DOHH2 (cell line): ENCODE results near the gene BEST2.
A peak's percentile ranks its signal among the peaks of the same experiment; 100 is the strongest.

Experiments used
- H3F3A ChIP-seq: fragments of 200-600 bp; sonication (generic), shearing (Covaris generic); 2 replicates; pipeline ENCODE4 v1.6.0; 2016; ENCODE audit warnings: antibody characterized with exemption, mild to moderate bottlenecking; ENCODE audit not compliant: control insufficient read depth, insufficient read depth
- H3K27ac ChIP-seq: fragments of 200-600 bp; sonication (generic); 2 replicates; pipeline ENCODE4 v1.5.1; 2014; ENCODE audit warnings: low read depth, mild to moderate bottlenecking, low read length, moderate library complexity
- H3K27me3 ChIP-seq: fragments of 200-600 bp; sonication (generic); 2 replicates; pipeline ENCODE4 v1.6.1; 2014; ENCODE audit warnings: mild to moderate bottlenecking, low read length, mixed read lengths; ENCODE audit not compliant: control insufficient read depth
- H3K36me3 ChIP-seq: fragments of 200-600 bp; sonication (generic); 2 replicates; pipeline ENCODE4 v1.6.1; 2014; ENCODE audit warnings: mild to moderate bottlenecking, low read length, moderate library complexity, mixed read lengths; ENCODE audit not compliant: control insufficient read depth
- H3K4me1 ChIP-seq: fragments of 200-600 bp; sonication (generic); 2 replicates; pipeline ENCODE4 v1.6.1; 2014; ENCODE audit warnings: mild to moderate bottlenecking, low read length, mixed read lengths; ENCODE audit not compliant: control insufficient read depth
- H3K4me2 ChIP-seq: fragments of 200-600 bp; sonication (generic); 2 replicates; pipeline ENCODE4 v1.6.0; 2014; ENCODE audit warnings: mild to moderate bottlenecking, low read length, moderate library complexity
- H3K4me3 ChIP-seq: fragments of 200-600 bp; sonication (generic); 2 replicates; pipeline ENCODE4 v1.5.1; 2014; ENCODE audit warnings: mild to moderate bottlenecking, low read length, mixed read lengths
- H3K79me2 ChIP-seq: fragments of 200-600 bp; sonication (generic); 2 replicates; pipeline ENCODE4 v1.6.1; 2014; ENCODE audit warnings: mild to moderate bottlenecking, low read length, mixed read lengths; ENCODE audit not compliant: control insufficient read depth
- H3K9me2 ChIP-seq: fragments of 200-600 bp; sonication (generic); replicated peaks from 2 replicates; pipeline ENCODE4 v1.6.1; 2014; ENCODE audit warnings: mild to moderate bottlenecking, low read length, mixed read lengths; ENCODE audit not compliant: control insufficient read depth
- H3K9me3 ChIP-seq: fragments of 200-600 bp; sonication (generic); 2 replicates; pipeline ENCODE4 v1.6.1; 2014; ENCODE audit warnings: antibody characterized with exemption, low read length, mixed read lengths; ENCODE audit not compliant: control insufficient read depth, insufficient read depth
- H4K20me1 ChIP-seq: fragments of 200-600 bp; sonication (generic); 2 replicates; pipeline ENCODE4 v1.6.0; 2014; ENCODE audit warnings: low read depth, mild to moderate bottlenecking, antibody characterized with exemption, low read length, moderate library complexity; ENCODE audit not compliant: control insufficient read depth, insufficient read depth
- EZH2phosphoT487 ChIP-seq: fragments of 200-600 bp; sonication (generic); IDR thresholded peaks from 2 replicates; pipeline ENCODE4 v1.6.1; 2017; ENCODE audit warnings: borderline replicate concordance, mild to moderate bottlenecking, antibody characterized with exemption, low read length, moderate library complexity, mixed read lengths
- TF ChIP-seq, protein P1 (sequence below): fragments of 200-600 bp; sonication (generic); IDR thresholded peaks from one replicate; pipeline ENCODE4 v1.5.1; 2014; ENCODE audit warnings: antibody characterized with exemption, mild to moderate bottlenecking, low read depth, low read length; ENCODE audit not compliant: poor library complexity, severe bottlenecking

Gene BEST2

DNA sequence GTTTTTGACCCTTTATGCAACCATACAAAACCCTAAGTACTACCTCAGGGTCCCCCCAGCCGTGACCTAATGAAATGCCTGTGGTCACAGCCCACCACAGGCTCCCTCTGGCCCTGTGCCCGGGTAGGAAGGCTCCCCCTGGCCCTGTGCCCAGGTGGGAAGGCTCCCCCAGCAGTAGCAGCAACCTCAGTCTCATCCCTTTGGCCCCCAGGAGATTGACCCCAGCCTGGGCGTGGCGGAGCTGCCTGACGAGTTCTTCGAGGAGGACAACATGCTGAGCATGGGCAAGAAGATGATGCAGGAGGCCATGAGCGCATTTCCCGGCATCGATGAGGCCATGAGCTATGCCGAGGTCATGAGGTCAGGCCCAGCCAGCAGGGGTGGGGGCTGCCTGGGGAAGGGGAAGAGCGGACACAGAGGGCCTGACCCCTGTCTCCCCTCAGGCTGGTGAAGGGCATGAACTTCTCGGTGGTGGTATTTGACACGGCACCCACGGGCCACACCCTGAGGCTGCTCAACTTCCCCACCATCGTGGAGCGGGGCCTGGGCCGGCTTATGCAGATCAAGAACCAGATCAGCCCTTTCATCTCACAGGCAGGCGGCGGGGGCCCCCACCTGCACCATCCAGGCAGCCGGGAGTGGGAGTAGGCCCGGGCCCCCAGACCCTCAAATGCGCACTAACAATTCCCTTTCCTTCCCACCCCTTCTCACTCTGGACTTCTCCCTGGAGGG lies 6.3 kb upstream of the BEST2 start:
- Histone ChIP-seq H4K20me1 (no peaks in the 10 kb centered on the region), H3K27me3 (peaks cover 4% of the 10 kb centered on the region), H3K4me3 (no peak overlapping the region), H3K9me2 (no peaks in the 10 kb centered on the region), H3K9me3 (no peaks in the 10 kb centered on the region), H3K36me3 (peaks cover 33% of the 10 kb centered on the region), H3F3A (no peaks in the 10 kb centered on the region), H3K4me1 (peaks cover 9% of the 10 kb centered on the region), H3K27ac (no peak overlapping the region), H3K79me2 (no peaks in the 10 kb centered on the region), H3K4me2 (no peak overlapping the region)
- no peak for TF ChIP-seq EZH2phosphoT487
- TF ChIP-seq, protein P1, sequence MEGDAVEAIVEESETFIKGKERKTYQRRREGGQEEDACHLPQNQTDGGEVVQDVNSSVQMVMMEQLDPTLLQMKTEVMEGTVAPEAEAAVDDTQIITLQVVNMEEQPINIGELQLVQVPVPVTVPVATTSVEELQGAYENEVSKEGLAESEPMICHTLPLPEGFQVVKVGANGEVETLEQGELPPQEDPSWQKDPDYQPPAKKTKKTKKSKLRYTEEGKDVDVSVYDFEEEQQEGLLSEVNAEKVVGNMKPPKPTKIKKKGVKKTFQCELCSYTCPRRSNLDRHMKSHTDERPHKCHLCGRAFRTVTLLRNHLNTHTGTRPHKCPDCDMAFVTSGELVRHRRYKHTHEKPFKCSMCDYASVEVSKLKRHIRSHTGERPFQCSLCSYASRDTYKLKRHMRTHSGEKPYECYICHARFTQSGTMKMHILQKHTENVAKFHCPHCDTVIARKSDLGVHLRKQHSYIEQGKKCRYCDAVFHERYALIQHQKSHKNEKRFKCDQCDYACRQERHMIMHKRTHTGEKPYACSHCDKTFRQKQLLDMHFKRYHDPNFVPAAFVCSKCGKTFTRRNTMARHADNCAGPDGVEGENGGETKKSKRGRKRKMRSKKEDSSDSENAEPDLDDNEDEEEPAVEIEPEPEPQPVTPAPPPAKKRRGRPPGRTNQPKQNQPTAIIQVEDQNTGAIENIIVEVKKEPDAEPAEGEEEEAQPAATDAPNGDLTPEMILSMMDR = no peak

DNA sequence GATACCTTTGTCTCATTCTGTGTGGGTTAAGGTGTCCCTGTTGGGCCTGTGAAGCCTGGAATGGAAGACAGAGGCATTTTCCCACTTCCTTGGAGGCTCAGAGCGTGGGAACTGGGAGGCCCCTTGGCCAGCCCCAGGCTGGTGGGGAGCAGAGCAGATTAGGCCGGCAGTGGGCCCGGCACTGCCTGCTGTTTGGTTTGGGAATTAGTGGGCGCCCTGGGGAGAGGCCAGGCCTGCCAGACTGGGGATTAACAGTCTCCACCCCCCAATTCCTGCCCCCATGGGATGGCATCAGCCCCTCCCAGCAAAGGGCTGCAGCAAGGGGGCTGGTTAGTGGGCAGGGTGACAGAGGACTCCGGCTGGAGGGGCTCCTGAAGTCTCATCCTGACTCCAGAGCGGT lies 3.1 kb upstream of the BEST2 start:
- peaks cover 10% of the 10 kb centered on the region for H3K4me1 ChIP-seq
- peaks cover 25% of the 10 kb centered on the region for H3K27me3 ChIP-seq
- H3K9me3 ChIP-seq = no peaks in the 10 kb centered on the region
- H3K4me3 ChIP-seq = no peak overlapping the region
- peaks cover 33% of the 10 kb centered on the region for H3K36me3 ChIP-seq
- H3K9me2 ChIP-seq = no peaks in the 10 kb centered on the region
- H4K20me1 ChIP-seq = no peaks in the 10 kb centered on the region
- TF ChIP-seq, protein P1 = no peak
- TF ChIP-seq EZH2phosphoT487 = no peak
- H3K4me2 ChIP-seq = no peak overlapping the region
- no peaks in the 10 kb centered on the region for H3K79me2 ChIP-seq
- no peak overlapping the region for H3K27ac ChIP-seq
- H3F3A ChIP-seq = no peaks in the 10 kb centered on the region

DNA sequence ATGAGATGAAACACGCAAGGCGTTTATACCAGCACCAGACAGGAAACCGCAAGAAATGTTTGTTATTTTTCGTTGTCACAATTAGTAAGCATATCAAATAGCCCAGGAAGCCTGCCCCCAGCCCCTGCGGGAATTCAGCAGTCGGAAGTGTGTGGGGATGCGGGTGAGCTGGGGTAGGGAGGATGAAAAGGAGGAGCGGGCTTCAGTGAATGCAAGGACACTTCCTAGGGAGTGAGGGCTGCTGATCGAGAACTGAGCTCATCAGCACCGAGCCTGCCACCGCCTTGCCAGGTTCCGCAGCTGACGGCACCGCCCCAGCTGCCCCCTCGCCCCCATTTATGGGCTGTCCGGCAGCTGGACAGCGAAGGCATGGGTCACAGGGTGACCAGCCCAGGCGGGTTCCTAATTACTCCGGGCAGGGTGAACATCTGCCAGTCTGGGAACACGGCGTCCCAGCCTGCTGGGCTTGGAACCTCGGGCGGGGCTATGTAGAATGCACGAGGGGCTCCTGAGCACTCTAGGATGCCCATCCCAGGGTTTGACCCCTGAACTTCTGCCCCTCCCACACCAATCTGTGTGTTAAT lies 1.6 kb upstream of the BEST2 start:
- H4K20me1 ChIP-seq = no peaks in the 10 kb centered on the region
- peak overlapping the region; percentile 16; the same call in 1 of the 2 replicates for H3K4me2 ChIP-seq
- H3F3A ChIP-seq = no peaks in the 10 kb centered on the region
- H3K27ac ChIP-seq = no peak overlapping the region
- no peaks in the 10 kb centered on the region for H3K79me2 ChIP-seq
- H3K9me3 ChIP-seq = no peaks in the 10 kb centered on the region
- H3K27me3 ChIP-seq = peaks cover 26% of the 10 kb centered on the region
- H3K4me3 ChIP-seq = no peak overlapping the region
- no peaks in the 10 kb centered on the region for H3K9me2 ChIP-seq
- peaks cover 30% of the 10 kb centered on the region for H3K36me3 ChIP-seq
- TF ChIP-seq, protein P1 = no peak
- no peak for TF ChIP-seq EZH2phosphoT487
- H3K4me1 ChIP-seq = peaks cover 10% of the 10 kb centered on the region
